Fibroblast of lung (primary cell): ENCODE data around the gene WSB2. TPM values are rescaled to one million over a fixed set of nuclear protein-coding genes. Genes with fewer than 3 reads are reported as not detected.
"Not testable (repeated sequence)": the region's sequence is repeated elsewhere in the genome, so short reads cannot be mapped to it uniquely, and the experiment has no call there.

ENCODE experiments used
- DNase-seq, 2 donors: peaks; one replicate each; pipeline versions ENCODE4 v3.0.0 to v3.0.0-alpha.2; 2010; ENCODE audit warnings: low read depth in 2 of 2
- H2AFZ ChIP-seq: 2 replicates; pipeline ENCODE4 v1.5.1; 2012; ENCODE audit warnings: low read length, control low read depth, inconsistent platforms
- H3K27ac ChIP-seq: 2 replicates; pipeline ENCODE4 v1.5.1; 2011; ENCODE audit warnings: low read length, control low read depth; ENCODE audit not compliant: insufficient read depth
- H3K27me3 ChIP-seq: 2 replicates; pipeline ENCODE4 v1.5.1; 2011; ENCODE audit warnings: mild to moderate bottlenecking, low read length; ENCODE audit not compliant: control insufficient read depth, insufficient read depth
- H3K36me3 ChIP-seq: 2 replicates; pipeline ENCODE4 v1.5.1; 2011; ENCODE audit warnings: low read length; ENCODE audit not compliant: control insufficient read depth, insufficient read depth
- H3K4me1 ChIP-seq: 2 replicates; pipeline ENCODE4 v1.5.1; 2011; ENCODE audit warnings: low read length; ENCODE audit not compliant: control insufficient read depth, insufficient read depth; ENCODE audit errors: extremely low read depth
- H3K4me2 ChIP-seq: 2 replicates; pipeline ENCODE4 v1.5.1; 2011; ENCODE audit warnings: low read length, control low read depth; ENCODE audit not compliant: insufficient read depth; ENCODE audit errors: extremely low read depth
- H3K4me3 ChIP-seq, 4 experiments: fragments of 200-600 bp in 1 of 4; sonication (generic) in 1 of 4; replicated peaks in 1 of 4; 2 replicates each; pipeline ENCODE4 v1.5.1; 2011 to 2016; ENCODE audit warnings: low read length in 4 of 4, low read depth in 3 of 4, mild to moderate bottlenecking in 3 of 4, control low read depth in 2 of 4, inconsistent platforms in 1 of 4, mixed read lengths in 1 of 4; ENCODE audit not compliant: insufficient read depth in 1 of 4; ENCODE audit errors: control extremely low read depth in 1 of 4
- H3K79me2 ChIP-seq: 2 replicates; pipeline ENCODE4 v1.5.1; 2012; ENCODE audit warnings: mild to moderate bottlenecking, low read length, inconsistent platforms; ENCODE audit not compliant: control insufficient read depth, insufficient read depth
- H3K9ac ChIP-seq: 2 replicates; pipeline ENCODE4 v1.5.1; 2011; ENCODE audit warnings: mild to moderate bottlenecking, low read length, control low read depth; ENCODE audit not compliant: insufficient read depth
- H3K9me3 ChIP-seq: 2 replicates; pipeline ENCODE4 v1.5.1; 2012; ENCODE audit warnings: low read depth, low read length; ENCODE audit not compliant: control insufficient read depth, insufficient read depth
- H4K20me1 ChIP-seq: 2 replicates; pipeline ENCODE4 v1.5.1; 2011; ENCODE audit warnings: low read length; ENCODE audit not compliant: control insufficient read depth, insufficient read depth; ENCODE audit errors: extremely low read depth
- EZH2 ChIP-seq: IDR thresholded peaks from 2 replicates; pipeline ENCODE4 v1.5.1; 2012; ENCODE audit warnings: low read length, control low read depth, mild to moderate bottlenecking; ENCODE audit errors: missing control alignments
- polyA plus RNA-seq, 2 donors: library from polyadenylated mRNA; depleted of rRNA in 1 of 2; stranded (reverse) in 1 of 2; unstranded in 1 of 2; fragments of >200 nt; gene quantifications; 2 replicates each; pipeline ENCODE4 v1.2.1, GENCODE V29; 2011 to 2012; ENCODE audit warnings: missing spikeins in 1 of 2
- total RNA-seq: library from RNA; depleted of rRNA; stranded (reverse); fragments of >200 nt; gene quantifications from 2 replicates; pipeline ENCODE4 v1.2.1, GENCODE V29; 2014
- TF ChIP-seq, protein P1 (sequence below), 2 donors: IDR thresholded peaks in 1 of 2; conservative IDR thresholded peaks in 1 of 2; 1 replicate in 1 of 2; 2 replicates in 1 of 2; pipeline ENCODE4 v1.5.1; 2011 to 2012; ENCODE audit warnings: low read length in 2 of 2, control low read depth in 1 of 2, inconsistent platforms in 1 of 2, low read depth in 1 of 2, mild to moderate bottlenecking in 1 of 2

WSB2 gene
- total and polyA plus RNA-seq, 2 donors (not counting 1 experiment from before 2014, with no cell fraction given): 118 to 122 TPM

GRCh38 chr12:118023301-118023860 is 37.6 kb downstream of the WSB2 start:
- no peaks in the 10 kb centered on the region for H3K4me1 ChIP-seq
- H3K27ac ChIP-seq: no peak overlapping the region
- peaks cover 11% of the 10 kb centered on the region for H3K36me3 ChIP-seq
- no peak for DNase-seq
- no peaks in the 10 kb centered on the region for H3K79me2 ChIP-seq
- H3K4me3 ChIP-seq: no peak overlapping the region
- H2AFZ ChIP-seq: no peak overlapping the region
- no peaks in the 10 kb centered on the region for H3K27me3 ChIP-seq
- no peaks in the 10 kb centered on the region for H3K9me3 ChIP-seq
- no peak overlapping the region for H3K9ac ChIP-seq
- TF ChIP-seq, protein P1, sequence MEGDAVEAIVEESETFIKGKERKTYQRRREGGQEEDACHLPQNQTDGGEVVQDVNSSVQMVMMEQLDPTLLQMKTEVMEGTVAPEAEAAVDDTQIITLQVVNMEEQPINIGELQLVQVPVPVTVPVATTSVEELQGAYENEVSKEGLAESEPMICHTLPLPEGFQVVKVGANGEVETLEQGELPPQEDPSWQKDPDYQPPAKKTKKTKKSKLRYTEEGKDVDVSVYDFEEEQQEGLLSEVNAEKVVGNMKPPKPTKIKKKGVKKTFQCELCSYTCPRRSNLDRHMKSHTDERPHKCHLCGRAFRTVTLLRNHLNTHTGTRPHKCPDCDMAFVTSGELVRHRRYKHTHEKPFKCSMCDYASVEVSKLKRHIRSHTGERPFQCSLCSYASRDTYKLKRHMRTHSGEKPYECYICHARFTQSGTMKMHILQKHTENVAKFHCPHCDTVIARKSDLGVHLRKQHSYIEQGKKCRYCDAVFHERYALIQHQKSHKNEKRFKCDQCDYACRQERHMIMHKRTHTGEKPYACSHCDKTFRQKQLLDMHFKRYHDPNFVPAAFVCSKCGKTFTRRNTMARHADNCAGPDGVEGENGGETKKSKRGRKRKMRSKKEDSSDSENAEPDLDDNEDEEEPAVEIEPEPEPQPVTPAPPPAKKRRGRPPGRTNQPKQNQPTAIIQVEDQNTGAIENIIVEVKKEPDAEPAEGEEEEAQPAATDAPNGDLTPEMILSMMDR (conservative IDR thresholded peaks at IDR 0.05 in 1 of 2, IDR thresholded peaks at IDR 0.05 in 1 of 2; ENCODE audit: low read depth in 1 of 2, low read length in 2 of 2): no peak
- no peak for TF ChIP-seq EZH2
- no peak overlapping the region for H3K4me2 ChIP-seq
- no peaks in the 10 kb centered on the region for H4K20me1 ChIP-seq

DNA sequence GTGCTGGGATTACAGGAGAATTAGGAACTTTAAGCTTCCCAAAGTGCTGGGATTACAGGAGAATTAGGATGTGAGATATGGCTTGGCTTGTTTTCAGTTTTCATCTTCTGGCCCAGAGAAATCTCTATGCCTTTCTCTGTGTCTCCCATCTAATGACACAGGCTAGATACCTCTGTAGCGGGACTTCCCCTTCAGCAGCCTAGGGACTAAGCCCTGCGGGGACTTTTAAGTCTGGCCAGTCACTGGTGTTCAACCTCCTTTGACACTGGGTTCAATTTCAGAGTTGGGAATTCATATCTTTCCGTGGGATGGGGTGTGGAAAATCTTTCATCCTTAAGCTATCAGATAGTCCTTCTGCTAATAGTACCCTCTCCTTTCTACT is 38.3 kb downstream of the WSB2 start:
- H3K79me2 ChIP-seq: peaks cover 7% of the 10 kb centered on the region
- DNase-seq: no peak
- TF ChIP-seq, protein P1 (conservative IDR thresholded peaks at IDR 0.05 in 1 of 2, IDR thresholded peaks at IDR 0.05 in 1 of 2; ENCODE audit: low read depth in 1 of 2, low read length in 2 of 2): no peak
- TF ChIP-seq EZH2: no peak
- no peaks in the 10 kb centered on the region for H3K27me3 ChIP-seq
- no peak overlapping the region for H2AFZ ChIP-seq
- H3K4me1 ChIP-seq: no peaks in the 10 kb centered on the region
- H4K20me1 ChIP-seq: no peaks in the 10 kb centered on the region
- peaks cover 11% of the 10 kb centered on the region for H3K36me3 ChIP-seq
- H3K4me3 ChIP-seq: no peak overlapping the region
- H3K4me2 ChIP-seq: no peak overlapping the region
- H3K9me3 ChIP-seq: no peaks in the 10 kb centered on the region
- H3K27ac ChIP-seq: no peak overlapping the region
- H3K9ac ChIP-seq: no peak overlapping the region

- H3K27me3 ChIP-seq, H4K20me1 ChIP-seq, H3K4me2 ChIP-seq, H3K9me3 ChIP-seq, H2AFZ ChIP-seq, H3K27ac ChIP-seq, H3K9ac ChIP-seq, DNase-seq, H3K4me3 ChIP-seq, H3K4me1 ChIP-seq: not testable (repeated sequence)
- peaks cover 12% of the 10 kb centered on the region for H3K79me2 ChIP-seq
- H3K36me3 ChIP-seq: peaks cover 11% of the 10 kb centered on the region
Observed at GRCh38 chr12:118022097-118022727, 38.8 kb downstream of the WSB2 start.
